A549 (cell line): ENCODE measurements around the gene GALNT18.

Experiments
- BHLHE40 ChIP-seq: IDR thresholded peaks from 2 replicates; pipeline ENCODE4 v1.6.1; 2012; ENCODE audit warnings: low read depth, low read length, inconsistent platforms
- CEBPB ChIP-seq, 2 experiments: fragments of >200 bp in 1 of 2; sonication (Bioruptor Twin) in 1 of 2; formaldehyde crosslinking in 1 of 2; IDR thresholded peaks; 2 replicates each; pipeline ENCODE4 v1.6.1; 2012 to 2016
- POLR2A ChIP-seq: IDR thresholded peaks from 2 replicates; pipeline ENCODE4 v1.6.1; 2012; ENCODE audit warnings: mild to moderate bottlenecking, low read length
- ZFP36 ChIP-seq: fragments of 450-650 bp; IDR thresholded peaks from 2 replicates; pipeline ENCODE4 v1.6.1; 2014; ENCODE audit warnings: borderline replicate concordance; ENCODE audit not compliant: partially characterized antibody
- TF ChIP-seq, protein P1 (sequence below): fragments of >200 bp; sonication (Bioruptor Twin); formaldehyde crosslinking; IDR thresholded peaks from 3 replicates; pipeline ENCODE4 v1.5.1; 2016
- TF ChIP-seq, protein P2 (sequence below): fragments of 200-600 bp; sonication (generic); IDR thresholded peaks from 2 replicates; pipeline ENCODE4 v1.6.1; 2016; ENCODE audit warnings: antibody characterized with exemption, mild to moderate bottlenecking, moderate library complexity

DNA sequence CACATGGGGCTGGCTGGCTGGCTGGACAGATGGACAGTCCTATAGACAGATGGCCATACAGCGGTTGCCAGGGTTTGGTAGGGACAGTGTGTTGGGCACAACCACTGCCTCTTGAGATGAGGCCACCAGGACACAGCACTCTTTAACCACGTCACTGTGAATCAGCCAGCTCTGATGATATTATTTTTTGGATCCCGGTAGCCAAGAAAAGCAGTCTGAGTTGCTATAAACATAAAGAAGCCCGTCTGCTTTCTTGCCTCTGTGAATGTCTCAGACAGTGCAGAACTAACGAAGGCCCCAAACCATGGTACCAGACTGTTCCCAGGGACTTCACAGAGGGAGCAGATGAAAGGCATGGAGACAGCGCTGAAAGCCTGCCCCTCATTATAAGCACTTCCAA lies 152.9 kb downstream of the GALNT18 start:
- TF ChIP-seq, protein P1, sequence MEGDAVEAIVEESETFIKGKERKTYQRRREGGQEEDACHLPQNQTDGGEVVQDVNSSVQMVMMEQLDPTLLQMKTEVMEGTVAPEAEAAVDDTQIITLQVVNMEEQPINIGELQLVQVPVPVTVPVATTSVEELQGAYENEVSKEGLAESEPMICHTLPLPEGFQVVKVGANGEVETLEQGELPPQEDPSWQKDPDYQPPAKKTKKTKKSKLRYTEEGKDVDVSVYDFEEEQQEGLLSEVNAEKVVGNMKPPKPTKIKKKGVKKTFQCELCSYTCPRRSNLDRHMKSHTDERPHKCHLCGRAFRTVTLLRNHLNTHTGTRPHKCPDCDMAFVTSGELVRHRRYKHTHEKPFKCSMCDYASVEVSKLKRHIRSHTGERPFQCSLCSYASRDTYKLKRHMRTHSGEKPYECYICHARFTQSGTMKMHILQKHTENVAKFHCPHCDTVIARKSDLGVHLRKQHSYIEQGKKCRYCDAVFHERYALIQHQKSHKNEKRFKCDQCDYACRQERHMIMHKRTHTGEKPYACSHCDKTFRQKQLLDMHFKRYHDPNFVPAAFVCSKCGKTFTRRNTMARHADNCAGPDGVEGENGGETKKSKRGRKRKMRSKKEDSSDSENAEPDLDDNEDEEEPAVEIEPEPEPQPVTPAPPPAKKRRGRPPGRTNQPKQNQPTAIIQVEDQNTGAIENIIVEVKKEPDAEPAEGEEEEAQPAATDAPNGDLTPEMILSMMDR: no peak
- no peak for TF ChIP-seq POLR2A
- TF ChIP-seq CEBPB (IDR thresholded peaks at IDR 0.05): no peak
- TF ChIP-seq ZFP36: no peak
- no peak for TF ChIP-seq BHLHE40
- TF ChIP-seq, protein P2, sequence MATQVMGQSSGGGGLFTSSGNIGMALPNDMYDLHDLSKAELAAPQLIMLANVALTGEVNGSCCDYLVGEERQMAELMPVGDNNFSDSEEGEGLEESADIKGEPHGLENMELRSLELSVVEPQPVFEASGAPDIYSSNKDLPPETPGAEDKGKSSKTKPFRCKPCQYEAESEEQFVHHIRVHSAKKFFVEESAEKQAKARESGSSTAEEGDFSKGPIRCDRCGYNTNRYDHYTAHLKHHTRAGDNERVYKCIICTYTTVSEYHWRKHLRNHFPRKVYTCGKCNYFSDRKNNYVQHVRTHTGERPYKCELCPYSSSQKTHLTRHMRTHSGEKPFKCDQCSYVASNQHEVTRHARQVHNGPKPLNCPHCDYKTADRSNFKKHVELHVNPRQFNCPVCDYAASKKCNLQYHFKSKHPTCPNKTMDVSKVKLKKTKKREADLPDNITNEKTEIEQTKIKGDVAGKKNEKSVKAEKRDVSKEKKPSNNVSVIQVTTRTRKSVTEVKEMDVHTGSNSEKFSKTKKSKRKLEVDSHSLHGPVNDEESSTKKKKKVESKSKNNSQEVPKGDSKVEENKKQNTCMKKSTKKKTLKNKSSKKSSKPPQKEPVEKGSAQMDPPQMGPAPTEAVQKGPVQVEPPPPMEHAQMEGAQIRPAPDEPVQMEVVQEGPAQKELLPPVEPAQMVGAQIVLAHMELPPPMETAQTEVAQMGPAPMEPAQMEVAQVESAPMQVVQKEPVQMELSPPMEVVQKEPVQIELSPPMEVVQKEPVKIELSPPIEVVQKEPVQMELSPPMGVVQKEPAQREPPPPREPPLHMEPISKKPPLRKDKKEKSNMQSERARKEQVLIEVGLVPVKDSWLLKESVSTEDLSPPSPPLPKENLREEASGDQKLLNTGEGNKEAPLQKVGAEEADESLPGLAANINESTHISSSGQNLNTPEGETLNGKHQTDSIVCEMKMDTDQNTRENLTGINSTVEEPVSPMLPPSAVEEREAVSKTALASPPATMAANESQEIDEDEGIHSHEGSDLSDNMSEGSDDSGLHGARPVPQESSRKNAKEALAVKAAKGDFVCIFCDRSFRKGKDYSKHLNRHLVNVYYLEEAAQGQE: no peak
